Measurements from ENCODE around the gene CELA3B.

DNA sequence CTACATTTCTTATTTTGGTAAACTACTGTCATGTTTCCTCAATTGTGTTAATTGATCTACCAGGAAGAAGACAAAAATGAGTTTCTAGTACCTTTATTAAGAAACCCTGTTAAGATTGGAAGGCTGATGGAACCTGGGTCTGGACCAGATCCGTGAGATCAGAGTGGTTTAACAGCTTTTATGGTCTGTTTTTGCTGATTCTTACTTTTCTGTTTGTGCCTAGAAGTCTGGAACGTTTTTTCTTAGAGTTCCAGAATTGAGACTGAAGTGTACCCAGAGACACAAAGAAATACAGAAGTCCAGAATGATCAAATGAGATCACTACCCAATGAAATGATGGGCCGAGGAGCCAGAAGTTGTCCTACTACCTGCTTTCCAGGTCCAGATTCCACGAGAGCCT, 53.2 kb downstream of the CELA3B start:
- TF ChIP-seq POLR2AphosphoS5 (IDR thresholded peaks at IDR 0.05; ENCODE audit: low read depth, low read length) (no peak), SIN3A (IDR thresholded peaks at IDR 0.05; ENCODE audit: borderline replicate concordance, insufficient read depth, low read length) (no peak), TAF1 (IDR thresholded peaks at IDR 0.05; ENCODE audit: borderline replicate concordance, insufficient read depth, low read length) (no peak)
- TF ChIP-seq, protein P1, sequence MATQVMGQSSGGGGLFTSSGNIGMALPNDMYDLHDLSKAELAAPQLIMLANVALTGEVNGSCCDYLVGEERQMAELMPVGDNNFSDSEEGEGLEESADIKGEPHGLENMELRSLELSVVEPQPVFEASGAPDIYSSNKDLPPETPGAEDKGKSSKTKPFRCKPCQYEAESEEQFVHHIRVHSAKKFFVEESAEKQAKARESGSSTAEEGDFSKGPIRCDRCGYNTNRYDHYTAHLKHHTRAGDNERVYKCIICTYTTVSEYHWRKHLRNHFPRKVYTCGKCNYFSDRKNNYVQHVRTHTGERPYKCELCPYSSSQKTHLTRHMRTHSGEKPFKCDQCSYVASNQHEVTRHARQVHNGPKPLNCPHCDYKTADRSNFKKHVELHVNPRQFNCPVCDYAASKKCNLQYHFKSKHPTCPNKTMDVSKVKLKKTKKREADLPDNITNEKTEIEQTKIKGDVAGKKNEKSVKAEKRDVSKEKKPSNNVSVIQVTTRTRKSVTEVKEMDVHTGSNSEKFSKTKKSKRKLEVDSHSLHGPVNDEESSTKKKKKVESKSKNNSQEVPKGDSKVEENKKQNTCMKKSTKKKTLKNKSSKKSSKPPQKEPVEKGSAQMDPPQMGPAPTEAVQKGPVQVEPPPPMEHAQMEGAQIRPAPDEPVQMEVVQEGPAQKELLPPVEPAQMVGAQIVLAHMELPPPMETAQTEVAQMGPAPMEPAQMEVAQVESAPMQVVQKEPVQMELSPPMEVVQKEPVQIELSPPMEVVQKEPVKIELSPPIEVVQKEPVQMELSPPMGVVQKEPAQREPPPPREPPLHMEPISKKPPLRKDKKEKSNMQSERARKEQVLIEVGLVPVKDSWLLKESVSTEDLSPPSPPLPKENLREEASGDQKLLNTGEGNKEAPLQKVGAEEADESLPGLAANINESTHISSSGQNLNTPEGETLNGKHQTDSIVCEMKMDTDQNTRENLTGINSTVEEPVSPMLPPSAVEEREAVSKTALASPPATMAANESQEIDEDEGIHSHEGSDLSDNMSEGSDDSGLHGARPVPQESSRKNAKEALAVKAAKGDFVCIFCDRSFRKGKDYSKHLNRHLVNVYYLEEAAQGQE (IDR thresholded peaks at IDR 0.05; ENCODE audit: insufficient read depth in 1 of 2, low read depth in 2 of 2, low read length in 2 of 2) = no peak

Measured in PFSK-1 (cell line).